ENCODE results near the gene STEEP1.

Gene STEEP1

DNA sequence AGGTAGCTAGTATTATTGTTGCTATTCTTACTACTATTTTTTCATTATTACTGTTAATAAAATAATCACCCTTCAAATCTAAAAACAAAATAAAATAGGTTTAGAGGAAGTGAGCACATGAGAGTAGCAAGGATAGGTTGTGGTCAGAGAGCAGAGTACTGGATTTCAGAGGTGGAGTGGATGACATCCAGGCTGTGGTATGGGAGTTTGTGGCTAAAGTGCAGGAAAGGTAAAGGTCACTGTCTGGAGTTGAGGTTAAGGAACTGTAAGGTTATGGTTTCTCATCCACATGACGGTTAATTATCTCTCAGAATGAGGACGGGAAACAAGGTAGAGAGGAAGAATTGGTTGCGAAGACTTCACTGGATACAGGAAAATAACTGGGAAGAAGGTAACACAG lies 27.7 kb downstream of the STEEP1 start:
- no peak overlapping the region for H3K4me3 ChIP-seq (ENCODE audit: low read length)
- H3K9me2 ChIP-seq (replicated peaks; ENCODE audit: control insufficient read depth, low read length) = no peaks in the 10 kb centered on the region
- TF ChIP-seq EZH2phosphoT487 (IDR thresholded peaks at IDR 0.05; ENCODE audit: borderline replicate concordance, low read length) = no peak
- TF ChIP-seq, protein P1, sequence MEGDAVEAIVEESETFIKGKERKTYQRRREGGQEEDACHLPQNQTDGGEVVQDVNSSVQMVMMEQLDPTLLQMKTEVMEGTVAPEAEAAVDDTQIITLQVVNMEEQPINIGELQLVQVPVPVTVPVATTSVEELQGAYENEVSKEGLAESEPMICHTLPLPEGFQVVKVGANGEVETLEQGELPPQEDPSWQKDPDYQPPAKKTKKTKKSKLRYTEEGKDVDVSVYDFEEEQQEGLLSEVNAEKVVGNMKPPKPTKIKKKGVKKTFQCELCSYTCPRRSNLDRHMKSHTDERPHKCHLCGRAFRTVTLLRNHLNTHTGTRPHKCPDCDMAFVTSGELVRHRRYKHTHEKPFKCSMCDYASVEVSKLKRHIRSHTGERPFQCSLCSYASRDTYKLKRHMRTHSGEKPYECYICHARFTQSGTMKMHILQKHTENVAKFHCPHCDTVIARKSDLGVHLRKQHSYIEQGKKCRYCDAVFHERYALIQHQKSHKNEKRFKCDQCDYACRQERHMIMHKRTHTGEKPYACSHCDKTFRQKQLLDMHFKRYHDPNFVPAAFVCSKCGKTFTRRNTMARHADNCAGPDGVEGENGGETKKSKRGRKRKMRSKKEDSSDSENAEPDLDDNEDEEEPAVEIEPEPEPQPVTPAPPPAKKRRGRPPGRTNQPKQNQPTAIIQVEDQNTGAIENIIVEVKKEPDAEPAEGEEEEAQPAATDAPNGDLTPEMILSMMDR (IDR thresholded peaks at IDR 0.05; ENCODE audit: low read depth, low read length, poor library complexity, severe bottlenecking) = no peak
- no peaks in the 10 kb centered on the region for H4K20me1 ChIP-seq (ENCODE audit: control insufficient read depth, insufficient read depth, low read depth, low read length)
- H3K9me3 ChIP-seq (ENCODE audit: control insufficient read depth, insufficient read depth, low read length) = no peaks in the 10 kb centered on the region
- H3K79me2 ChIP-seq (ENCODE audit: control insufficient read depth, low read length) = no peaks in the 10 kb centered on the region
- H3K4me2 ChIP-seq (ENCODE audit: low read length) = no peak overlapping the region
- no peaks in the 10 kb centered on the region for H3K27me3 ChIP-seq (ENCODE audit: control insufficient read depth, low read length)
- no peaks in the 10 kb centered on the region for H3F3A ChIP-seq (ENCODE audit: control insufficient read depth, insufficient read depth)
- H3K27ac ChIP-seq (ENCODE audit: low read depth, low read length) = no peak overlapping the region
- no peaks in the 10 kb centered on the region for H3K4me1 ChIP-seq (ENCODE audit: control insufficient read depth, low read length)
- H3K36me3 ChIP-seq (ENCODE audit: control insufficient read depth, low read length) = peaks cover 11% of the 10 kb centered on the region

DNA sequence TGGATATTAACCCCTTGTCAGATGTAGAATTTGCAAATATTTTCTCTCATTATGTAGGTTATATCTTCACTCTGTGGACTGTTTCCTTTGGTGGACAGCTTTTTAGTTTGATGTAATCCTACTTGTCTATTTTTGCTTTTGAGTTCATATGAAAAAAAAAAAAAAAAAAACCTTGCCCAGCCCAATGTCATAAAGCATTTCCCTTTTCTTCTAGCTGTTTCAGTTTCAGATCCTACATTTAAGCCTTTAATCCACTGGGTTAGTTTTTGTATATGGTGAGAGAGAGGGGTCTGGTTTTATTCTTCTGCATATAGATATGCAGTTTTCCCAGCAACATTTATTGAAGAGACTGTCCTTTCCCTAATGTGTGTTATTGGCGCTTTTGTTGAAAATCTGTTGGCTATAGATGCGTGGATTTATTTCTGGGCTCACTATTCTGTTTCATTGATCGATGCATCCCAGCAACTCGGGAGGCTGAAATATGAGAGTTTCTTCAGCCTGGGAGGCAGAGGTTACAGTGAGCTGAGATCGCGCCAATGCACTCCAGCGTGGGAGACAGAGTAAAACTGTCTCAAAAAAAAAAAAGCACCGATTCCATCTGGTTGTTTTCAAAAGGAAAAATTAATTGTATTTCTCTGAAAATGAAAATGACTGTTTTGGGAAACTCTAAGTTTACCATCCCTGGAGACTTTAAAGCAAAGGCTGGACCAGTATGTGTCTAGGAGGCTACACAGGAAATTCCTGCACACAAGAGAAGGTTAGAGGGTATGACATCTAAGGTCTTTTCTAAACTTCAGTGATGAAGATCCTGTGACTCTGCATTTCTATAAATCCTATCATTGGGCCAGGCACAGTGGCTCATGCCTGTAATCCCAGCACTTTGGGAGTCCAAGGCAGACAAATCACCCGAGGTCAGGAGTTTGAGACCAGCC lies 35.6 kb downstream of the STEEP1 start:
- Histone ChIP-seq H3K27ac (ENCODE audit: low read depth, low read length) (no peak overlapping the region), H3K4me1 (ENCODE audit: control insufficient read depth, low read length) (peaks cover 11% of the 10 kb centered on the region), H3K4me2 (ENCODE audit: low read length) (peak overlapping the region; percentile 47), H4K20me1 (ENCODE audit: control insufficient read depth, insufficient read depth, low read depth, low read length) (no peaks in the 10 kb centered on the region), H3F3A (ENCODE audit: control insufficient read depth, insufficient read depth) (no peaks in the 10 kb centered on the region), H3K9me2 (replicated peaks; ENCODE audit: control insufficient read depth, low read length) (no peaks in the 10 kb centered on the region), H3K4me3 (ENCODE audit: low read length) (peak overlapping the region; percentile 14; the same call in 1 of the 2 replicates), H3K79me2 (ENCODE audit: control insufficient read depth, low read length) (no peaks in the 10 kb centered on the region), H3K36me3 (ENCODE audit: control insufficient read depth, low read length) (no peaks in the 10 kb centered on the region), H3K9me3 (ENCODE audit: control insufficient read depth, insufficient read depth, low read length) (no peaks in the 10 kb centered on the region), H3K27me3 (ENCODE audit: control insufficient read depth, low read length) (no peaks in the 10 kb centered on the region)
- TF ChIP-seq, protein P1 (IDR thresholded peaks at IDR 0.05; ENCODE audit: low read depth, low read length, poor library complexity, severe bottlenecking) = no peak
- TF ChIP-seq EZH2phosphoT487 (IDR thresholded peaks at IDR 0.05; ENCODE audit: borderline replicate concordance, low read length) = no peak

DNA sequence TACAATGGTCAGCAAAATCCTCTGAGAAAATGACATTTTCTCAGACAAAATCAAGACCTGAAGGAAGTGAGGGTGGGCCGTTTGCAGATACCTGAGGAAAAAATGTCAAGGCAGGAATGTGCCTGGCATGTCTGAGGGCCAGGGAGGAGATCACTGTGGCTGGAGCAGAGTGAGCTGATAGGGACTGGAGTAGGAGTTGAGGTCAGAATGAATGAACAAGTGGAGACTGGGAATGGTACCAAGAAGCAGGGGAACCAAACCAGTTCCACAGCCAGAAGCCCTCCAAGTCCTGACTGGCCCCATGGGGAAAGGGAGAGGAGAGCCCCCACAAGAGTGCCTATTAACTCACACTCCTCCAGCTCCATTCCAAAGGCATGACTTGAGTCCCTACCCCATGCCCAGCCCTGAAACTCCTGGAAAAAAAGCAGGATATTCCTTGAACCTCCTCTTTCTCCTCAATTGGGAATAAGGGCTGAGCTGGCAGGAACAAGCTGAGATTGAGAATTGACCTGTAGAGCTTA lies 41.5 kb downstream of the STEEP1 start:
- TF ChIP-seq EZH2phosphoT487 (IDR thresholded peaks at IDR 0.05; ENCODE audit: borderline replicate concordance, low read length) = no peak
- TF ChIP-seq, protein P1 (IDR thresholded peaks at IDR 0.05; ENCODE audit: low read depth, low read length, poor library complexity, severe bottlenecking) = no peak
- H3K79me2 ChIP-seq (ENCODE audit: control insufficient read depth, low read length) = no peaks in the 10 kb centered on the region
- H3K36me3 ChIP-seq (ENCODE audit: control insufficient read depth, low read length) = no peaks in the 10 kb centered on the region
- H3K4me3 ChIP-seq (ENCODE audit: low read length) = no peak overlapping the region
- peaks cover 4% of the 10 kb centered on the region; the same call in 1 of the 2 replicates for H3K4me1 ChIP-seq (ENCODE audit: control insufficient read depth, low read length)
- H3K9me2 ChIP-seq (replicated peaks; ENCODE audit: control insufficient read depth, low read length) = no peaks in the 10 kb centered on the region
- H3K27me3 ChIP-seq (ENCODE audit: control insufficient read depth, low read length) = no peaks in the 10 kb centered on the region
- no peaks in the 10 kb centered on the region for H3F3A ChIP-seq (ENCODE audit: control insufficient read depth, insufficient read depth)
- no peaks in the 10 kb centered on the region for H3K9me3 ChIP-seq (ENCODE audit: control insufficient read depth, insufficient read depth, low read length)
- H4K20me1 ChIP-seq (ENCODE audit: control insufficient read depth, insufficient read depth, low read depth, low read length) = no peaks in the 10 kb centered on the region
- no peak overlapping the region for H3K27ac ChIP-seq (ENCODE audit: low read depth, low read length)
- H3K4me2 ChIP-seq (ENCODE audit: low read length) = no peak overlapping the region
